ENCODE results near the gene CLMN.

The CLMN gene

DNA sequence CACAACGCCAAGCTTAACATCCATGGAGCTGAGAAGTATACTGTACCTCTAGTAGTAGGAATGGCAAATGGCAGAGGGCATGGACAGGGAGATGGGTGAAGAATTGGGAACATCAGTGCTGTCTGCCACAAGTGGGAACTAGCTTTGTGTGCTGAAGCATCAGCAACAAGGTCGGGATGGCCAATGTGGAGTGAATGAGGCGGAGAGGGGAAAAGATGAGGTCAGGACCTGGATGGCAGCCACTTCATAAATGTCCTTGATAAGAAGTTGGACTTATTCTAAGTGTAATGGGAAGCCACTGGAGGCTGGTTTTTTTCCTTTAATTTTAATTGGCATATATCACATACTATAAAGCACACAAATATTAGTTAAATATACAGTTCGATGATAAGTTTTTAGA lies 21.9 kb upstream of the CLMN start:
- no peak for FAIRE-seq

DNA sequence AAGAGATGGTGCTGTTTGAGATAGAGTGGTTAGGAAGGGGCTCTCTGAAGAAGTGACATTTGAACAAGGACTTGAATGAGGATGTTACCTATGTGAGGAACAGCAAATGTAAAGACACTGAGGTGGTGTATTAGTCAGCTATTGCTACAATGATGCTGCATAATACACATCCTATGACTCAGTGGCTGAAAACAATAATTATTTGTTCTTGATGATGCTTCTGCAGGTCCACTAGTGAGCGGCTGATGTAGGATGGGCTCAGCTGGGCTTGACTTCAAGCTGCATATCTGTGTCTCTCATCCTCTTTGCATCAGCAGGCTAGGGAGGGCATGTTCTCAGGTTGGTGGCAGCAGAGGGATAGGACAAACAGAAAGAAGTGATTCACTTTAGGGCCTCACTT lies 21.4 kb upstream of the CLMN start:
- no peak for FAIRE-seq

DNA sequence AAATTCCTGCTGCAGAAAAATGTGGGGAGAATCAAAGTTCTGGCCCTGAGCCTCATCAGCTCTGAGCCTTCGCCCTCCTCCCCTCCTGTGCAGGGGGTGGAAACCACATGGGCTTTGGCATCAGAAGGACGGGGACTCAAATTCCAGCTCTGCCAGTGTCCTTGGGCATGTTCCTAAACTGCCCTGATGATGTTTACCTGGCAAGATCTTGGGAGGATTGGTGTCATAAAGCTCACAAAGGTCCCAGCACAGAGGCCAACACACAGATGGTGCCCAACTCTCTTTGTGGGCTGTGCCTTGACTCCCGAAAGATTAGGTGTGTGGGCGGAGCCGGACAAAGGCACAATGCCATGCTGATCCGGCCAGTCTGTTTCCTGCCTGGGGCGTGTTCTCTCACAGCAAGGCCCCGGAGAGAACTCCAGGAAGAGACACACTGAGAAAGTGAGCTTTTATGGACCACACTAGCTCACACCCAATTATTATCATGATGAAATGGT lies 20.5 kb upstream of the CLMN start:
- FAIRE-seq = no peak

DNA sequence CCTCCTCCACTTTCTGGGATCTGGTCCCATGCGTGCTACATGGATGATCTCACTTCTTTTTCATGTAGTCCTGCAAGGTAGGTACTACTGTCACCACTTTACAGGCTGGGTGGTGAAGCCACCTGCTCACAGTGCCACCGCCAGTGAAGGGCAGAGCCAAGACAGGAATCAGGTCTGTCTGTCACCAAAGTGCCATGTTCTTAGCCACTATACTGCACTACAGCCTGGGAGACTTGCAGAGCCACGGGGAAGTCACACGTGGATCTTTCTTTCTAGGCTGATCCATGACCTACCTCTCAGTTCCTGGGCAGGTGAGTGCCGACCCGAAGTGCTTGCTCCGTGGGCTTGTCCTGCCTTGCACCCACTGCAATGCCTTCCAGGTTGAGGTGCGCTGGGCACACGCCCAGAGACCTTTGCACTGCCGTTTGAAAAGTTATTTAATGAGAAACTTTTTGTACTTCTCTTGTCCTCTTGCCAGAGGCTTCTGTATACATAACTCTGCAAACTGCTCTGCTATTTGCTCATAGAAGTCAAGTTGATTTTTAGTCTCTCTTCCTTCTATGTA lies 19.7 kb upstream of the CLMN start:
- no peak for FAIRE-seq

DNA sequence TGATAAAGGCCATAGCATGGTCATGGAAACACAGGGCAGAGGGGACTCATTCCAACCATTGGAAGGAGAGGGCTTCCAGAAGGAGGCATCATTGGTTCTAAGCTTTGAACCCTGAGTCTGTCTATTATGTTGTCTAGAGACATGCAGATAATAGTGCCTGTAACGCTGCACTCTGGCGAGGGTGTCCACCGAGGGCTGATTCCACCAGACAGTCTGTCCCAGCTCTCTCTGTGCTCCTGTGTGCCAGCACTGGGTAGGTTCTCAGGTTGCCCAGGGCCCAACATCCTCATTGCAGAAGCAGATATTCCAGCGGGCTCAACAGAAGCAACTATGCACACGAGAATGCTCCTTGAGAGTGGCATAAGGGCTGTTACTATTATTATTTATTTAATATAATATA lies 18.7 kb upstream of the CLMN start:
- FAIRE-seq = no peak

DNA sequence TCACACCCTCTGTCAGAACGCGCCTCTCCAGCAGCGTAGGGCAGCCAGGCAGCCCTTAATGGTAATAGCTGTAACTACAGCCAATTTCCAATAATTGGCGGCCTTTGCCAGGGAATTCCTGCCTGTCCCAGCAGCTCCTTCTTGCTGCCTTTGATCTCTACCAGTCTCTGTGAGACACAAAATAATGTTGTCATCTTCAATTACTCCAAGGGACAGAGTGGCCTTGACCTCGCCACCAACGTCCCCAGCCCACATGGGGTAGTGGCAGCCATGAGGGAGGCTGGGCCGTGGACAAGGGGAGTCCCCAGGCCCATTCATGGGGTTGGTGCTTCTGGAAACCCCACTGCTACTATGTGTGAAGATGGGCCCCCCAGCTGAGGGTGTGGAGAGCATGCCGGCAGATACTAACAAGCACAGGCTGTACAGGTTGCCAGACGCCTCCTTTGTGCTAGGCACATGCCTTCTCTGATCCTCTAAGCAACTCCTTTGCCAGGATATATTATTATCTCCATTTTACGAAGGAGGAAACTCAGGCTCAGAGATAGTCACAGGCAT lies 17.4 kb upstream of the CLMN start:
- FAIRE-seq = no peak

DNA sequence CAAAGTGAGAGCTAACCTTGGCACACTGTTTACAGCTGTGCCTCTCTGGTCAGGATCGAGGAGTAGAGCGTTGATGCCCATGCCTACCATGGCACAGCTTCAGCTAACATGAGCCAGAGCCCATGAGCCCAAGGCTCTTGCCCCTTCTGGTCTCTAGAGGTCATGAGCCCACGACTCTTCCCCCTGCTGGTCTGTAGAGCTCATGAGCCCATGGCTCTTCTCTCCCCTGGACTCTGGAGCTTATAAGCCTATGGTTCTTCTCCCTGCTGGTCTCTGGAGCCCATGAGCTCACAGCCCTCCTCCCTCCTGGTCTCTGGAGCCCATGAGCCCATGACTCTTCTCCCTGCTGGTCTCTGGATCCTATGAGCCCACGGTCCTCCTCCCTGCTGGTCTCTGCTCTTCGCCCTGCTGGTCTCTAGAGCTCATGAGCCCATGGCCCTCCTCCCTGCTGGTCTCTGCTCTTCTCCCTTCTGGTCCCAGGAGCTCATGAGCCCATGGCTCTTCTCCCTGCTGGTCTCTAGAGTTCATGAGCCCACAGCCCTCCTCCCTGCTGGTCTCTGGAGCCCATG lies 16.6 kb upstream of the CLMN start:
- no peak for FAIRE-seq

DNA sequence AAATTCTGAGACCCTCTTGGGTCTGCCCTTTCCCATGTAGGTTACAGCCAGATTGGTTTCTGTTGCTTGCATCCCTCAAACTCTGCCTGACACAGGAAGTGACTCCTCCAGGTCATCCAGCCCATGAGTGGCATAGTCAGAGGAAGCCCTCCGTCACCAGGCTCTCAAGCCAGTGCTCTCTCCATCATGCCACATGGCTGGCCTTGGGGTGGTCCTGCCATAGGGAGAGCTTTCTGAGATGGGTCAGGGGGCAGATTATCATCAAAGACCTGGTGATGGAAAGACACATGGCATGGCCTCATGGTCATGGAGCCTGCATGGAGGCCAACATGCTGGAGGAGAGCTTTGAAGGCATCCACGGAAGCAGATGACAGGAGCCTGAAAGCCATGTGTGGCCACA lies 15.4 kb upstream of the CLMN start:
- no peak for FAIRE-seq

DNA sequence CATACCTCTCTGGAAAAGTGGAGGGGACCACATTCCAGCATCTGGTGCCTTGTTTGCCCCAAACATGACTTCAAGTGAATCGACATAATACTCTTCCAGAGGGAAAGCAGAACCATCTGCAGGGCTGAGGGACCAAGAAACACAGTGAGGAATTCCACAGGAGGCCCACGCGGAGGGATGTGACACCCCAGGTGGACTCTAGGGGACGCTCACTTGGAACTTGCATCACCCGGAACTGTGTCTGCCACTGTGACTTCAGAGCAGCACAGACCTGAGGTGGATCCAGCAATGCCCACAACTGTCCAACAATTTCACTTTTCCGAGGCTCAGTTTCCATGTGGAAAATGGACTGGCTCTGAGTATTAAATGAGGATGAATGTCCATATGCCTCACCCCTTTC lies 14.3 kb upstream of the CLMN start:
- no peak for FAIRE-seq

DNA sequence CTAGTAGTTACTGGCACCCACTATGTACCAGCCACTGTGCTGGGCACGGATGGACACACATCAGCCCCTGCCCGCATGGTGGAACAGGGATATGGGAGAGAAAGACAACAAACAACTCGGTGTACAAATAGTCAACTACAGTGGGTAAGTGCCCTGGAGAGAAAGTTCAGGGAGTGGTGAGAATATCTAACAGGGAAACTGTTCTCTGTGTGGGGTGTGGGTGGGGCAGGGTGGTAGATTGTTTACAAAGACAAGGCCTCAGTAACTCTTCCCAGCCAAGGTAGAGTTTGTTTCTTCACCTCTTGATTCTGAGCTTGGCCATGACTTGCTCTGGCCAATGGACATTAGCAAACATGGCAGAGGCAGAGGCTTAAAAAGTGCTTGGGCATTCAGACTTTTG lies 12.9 kb upstream of the CLMN start:
- no peak for FAIRE-seq

DNA sequence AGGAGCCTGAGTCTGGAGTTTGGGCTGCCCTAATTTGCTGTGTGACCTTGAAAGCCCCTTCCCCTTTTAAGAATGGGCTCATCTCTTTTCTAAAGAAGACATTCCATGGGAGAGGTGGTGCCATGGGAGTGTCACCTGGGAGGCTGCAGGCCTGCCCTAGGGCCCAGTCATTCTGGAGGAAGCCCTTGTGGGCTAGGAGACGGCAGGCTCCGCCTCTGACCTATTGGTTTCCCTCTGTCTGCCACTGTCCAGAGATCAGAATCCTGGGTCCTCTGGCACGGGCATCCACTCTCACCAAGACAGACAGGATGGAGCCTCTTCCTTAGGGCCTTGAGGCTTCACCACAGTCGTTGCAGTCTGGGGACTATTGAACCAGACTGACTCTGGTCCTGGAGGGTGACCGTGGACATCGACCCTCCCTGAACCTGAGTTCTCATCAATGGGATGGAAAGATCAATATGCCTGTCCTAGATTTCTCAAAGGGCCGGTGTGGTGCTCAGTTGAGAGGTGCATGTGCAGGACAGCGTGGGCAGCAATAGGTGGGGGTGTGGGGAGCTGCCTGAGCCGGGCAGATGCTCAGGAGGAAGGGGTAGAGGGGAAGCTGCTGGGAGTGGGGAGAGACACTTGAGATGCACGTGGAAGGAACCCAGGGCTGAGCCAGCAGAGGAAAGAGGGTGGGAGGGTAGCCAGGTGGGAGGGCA lies 12.2 kb upstream of the CLMN start:
- no peak for FAIRE-seq

DNA sequence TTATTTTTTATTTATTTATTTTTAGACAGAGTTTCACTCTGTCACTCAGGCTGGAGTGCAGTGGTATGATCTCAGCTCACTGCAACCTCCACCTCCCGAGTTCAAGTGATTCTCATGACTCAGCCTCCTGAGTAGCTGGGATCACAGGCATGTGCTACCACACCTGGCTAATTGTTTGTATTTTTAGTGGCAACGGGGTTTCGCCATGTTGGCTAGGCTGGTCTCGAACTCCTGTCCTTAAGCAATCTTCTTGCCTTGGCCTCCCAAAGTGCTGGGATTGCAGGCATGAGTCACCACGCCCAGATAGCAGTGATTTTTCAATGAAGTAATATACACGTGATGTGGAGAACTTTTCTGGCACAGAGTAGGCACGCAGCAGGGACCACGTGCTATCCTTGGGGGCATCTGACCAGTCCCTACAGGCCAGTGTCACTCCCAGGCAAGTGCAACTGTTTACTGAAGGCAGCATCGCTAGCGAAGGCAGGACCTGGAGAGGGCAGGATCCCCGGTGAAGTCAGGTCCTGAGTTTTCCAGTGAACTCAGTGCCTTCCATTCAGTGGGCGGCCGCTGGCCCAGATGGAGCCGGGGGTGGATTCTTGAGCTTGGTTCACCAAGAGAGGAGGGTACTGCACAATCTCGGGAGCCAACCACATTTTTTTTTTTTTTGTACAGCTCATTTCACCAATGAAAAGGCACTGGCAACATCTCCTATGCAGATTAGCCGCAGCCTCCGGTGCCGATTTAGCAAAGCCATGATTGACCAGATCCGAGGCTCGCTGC lies 11.1 kb upstream of the CLMN start:
- no peak for FAIRE-seq

DNA sequence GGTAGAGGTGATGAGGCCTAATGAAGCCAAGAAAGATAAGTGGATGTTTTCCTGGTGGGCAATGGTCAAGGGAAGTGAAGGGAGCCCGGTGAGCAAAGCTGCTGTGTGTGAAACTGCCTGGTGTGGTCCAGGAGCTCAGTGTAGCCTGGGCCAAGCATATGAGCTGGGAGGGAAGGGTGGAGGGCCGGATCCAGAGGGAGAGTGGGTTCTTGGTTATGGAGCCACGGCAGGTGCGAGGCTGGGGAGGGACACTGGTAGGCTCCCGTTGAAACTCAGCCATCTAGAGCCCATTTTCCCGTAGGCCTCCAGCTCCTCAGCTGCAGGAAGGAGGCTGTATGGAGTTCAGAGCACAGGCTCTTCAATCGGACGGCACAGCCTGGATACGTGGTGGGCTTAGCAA lies 10.2 kb upstream of the CLMN start:
- FAIRE-seq = no peak

DNA sequence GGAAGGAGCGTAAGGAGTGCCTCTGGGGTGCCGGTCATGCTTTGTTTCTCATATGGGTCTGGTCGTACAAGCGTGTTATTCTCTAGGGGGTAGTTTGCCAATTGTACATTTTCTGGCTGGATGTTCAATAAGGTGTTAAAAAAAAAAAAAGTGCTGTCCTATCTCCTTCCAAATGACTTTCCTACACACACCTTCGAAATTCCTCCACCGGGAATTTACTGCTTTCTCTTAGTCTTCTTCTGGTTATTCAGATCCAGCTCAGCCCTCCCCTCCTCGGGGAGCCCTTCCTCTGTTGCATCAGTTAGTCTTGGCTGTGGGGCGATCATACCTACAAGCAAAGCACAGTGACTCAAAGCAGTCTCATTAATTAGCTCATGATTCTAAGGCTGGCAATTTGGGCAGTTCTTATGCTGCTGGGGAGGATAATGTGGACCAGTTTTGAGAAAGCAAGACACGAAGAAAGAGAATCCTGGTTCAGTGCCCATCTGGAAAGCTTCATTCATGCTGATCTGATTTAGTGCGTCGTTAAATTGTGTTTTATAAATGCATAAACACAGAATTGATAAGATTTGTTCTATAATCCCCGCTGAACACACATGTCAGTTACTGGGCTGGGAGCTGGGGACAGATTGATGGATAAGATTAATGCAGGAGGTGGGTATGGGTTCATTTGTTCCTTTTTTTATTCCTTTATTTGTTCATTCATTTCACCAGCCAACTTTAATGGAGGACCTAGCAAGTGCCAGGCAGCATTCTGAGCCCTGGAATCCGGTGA lies 9.2 kb upstream of the CLMN start:
- FAIRE-seq = no peak

DNA sequence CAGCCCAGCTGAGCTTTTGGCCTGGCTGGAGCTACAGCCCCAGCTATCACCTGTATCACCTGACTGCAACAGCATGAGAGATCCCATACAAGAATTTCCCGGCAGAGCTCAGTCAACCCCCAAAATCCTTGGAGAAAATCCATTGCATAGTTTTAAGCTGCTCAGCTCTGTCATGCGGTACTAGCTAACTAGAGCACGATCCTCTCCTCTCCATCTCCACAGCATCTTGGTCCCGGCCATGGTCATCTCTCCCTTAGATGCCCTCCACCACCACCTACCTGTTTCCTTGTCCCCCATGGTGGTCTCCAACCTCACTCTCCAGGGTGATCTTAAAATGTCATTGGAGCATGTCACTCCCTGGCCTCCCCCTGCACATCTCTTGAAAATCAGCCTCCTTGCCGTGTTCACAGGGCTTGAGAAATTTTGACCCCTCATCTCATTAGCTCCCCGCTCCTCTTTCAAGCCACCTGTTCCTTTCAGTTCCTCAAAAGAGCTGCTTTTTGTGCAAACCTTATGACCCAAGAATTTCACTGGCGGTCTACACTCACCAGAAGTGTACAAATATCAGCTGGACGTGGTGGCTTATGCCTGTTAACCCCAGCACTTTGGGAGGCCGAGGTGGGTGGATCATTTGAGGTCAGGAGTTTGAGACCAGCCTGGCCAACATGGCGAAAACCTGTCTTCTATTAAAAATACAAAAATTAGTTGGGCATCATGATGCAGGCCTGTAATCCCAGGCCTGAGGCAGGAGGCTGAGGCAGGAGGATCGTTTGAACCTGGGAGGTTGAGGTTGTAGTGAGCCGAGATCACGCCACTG lies 8.1 kb upstream of the CLMN start:
- FAIRE-seq = no peak

DNA sequence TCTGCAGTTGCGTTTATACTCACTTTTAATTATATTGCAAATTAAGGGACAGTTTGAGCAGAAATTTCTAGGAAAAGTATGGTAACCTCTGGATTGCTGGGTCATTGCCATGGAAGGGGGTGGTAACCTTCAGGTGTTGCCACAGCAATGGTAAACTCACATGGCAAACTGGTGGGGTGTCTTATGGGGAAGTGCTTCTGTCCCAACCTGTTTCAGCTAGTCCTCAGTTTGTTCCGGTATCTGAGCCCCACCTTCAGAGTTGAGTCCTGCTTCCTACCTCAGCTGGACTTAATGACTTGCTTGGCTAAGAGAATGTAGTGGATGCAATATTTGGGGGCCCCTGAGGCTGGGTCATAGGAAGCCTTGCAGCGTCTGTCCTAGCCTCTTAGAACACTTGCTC lies 7.3 kb upstream of the CLMN start:
- FAIRE-seq = no peak

DNA sequence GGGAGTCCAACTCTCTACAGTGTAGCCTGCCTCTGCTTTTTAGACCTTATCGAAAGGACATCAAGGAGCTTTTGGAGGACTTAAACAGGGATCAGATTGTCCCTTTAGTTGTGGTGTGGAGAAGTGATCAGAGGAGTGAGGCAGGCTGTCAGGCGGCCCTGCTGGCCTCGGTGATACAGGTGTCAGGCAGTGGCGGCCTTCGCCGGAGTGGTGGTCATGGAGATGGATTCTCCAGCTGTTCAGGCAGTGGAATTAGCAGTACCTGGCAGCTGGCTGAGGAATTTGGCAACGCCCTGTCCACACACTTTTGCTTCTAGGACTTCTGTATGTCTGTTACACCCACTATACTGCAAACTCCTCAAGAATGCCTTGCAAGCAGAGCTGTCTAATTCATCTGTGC lies 4.2 kb upstream of the CLMN start:
- FAIRE-seq = no peak

DNA sequence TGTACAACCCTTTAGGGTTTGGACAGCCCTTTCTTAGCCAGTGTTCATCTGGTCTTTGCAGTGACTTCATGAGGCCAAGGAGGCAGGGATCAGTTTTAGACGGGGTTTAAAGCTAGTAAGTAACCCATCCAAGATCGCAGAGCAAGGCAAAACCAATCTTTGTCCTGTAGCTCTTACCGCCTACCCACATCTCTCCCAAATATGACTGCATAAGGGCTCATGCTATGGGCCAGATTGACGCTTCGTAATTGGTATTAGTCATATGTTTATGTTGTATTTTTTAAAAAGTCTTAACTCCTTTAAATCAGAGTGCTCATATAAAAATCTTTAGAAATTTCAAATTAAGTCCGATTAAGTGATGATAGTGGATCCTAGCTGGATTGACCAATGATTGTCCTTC lies 3.7 kb upstream of the CLMN start:
- no peak for FAIRE-seq

DNA sequence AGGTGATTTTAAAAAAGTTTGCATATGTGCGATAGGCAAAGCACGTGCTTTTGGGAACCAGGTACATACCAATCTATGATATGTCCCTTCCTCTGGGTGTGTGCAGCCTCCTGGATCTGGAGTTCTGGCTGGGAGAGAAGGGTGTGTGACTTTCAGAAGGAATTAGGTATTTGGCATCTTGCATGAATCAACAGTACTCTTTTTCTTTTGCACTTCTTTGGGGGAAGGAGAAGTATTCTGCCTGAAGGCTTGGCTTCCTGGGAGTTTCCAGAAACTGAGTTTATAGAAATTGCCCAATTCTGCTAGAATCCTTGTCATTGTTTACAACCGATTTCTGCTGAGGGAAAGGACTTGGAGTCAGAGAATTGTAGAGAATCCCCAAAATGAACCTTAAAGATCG lies 2.9 kb upstream of the CLMN start:
- no peak for FAIRE-seq

DNA sequence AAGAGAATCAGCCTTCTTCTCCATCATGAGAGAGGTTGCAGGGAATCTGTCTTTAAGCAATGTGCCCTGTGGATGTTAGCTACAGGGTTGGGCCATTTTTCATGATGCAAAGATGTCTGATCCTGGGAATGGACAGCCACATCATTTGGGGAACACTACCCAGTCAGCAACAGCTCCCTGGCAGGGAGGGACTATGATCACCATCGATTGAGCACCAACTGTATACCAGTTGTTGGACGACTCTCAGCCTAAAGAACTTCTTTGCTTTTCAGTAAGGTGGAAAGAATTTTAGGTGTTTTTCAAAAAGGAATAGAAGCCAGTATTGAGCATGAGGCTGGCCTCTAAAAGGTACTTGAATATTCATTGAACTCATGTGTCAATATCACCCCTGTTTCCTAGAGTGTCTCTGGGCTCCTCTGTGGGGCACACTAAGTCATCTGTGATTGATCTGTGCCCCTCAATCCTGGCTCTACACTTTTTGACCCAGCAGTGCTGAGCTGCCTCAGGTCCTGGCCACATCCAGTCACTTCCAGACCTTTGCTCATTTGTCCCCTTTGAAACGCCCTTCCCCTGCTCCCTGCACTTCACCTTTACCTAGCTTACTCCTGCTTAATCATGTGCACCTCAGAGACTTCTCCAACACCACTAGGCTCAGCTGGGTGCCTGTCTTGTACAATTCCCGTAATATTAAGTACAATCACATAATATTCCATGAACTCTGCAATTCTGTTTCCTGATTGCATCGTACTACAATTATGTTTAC lies 2.2 kb upstream of the CLMN start:
- FAIRE-seq = no peak

DNA sequence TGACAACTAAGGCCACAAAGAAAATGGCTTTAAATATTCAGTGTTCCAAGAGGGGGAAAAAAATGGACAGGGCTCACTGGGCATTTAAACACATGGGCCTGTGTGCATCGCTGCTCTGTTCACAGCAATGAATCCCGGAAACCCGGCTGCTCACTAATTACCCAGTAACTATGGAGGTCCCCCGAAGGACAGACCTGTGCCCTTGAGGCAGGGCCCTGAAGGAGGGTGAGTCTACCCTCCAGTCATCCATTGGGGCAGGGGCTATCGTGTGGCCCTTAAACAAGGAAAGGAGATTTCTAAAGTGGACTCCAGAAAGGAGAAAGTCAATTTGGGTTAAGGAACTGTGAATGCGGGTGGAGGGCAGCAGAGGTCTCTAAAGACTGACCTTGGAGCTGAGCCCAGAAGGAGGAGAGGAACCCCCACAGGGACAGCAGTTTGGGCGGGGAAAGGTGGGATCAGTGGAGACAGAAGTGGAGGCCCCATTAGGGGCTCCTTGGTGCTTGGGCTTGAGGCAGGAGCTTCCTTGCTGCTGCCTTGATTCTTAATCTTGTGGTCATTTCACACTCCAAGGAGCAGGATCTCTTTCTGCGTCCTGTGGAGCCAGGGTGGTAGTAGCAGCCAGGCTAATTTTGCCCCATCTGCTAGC lies 1.4 kb upstream of the CLMN start:
- FAIRE-seq = no peak

Measured in TTC549 (cell line).